K562 (cell line): Measurements from ENCODE around the gene RUSC2. TPM values are rescaled to one million over a fixed set of nuclear protein-coding genes. Genes with fewer than 3 reads are reported as not detected.

Experiments used
- E2F1 ChIP-seq: sonication (generic); formaldehyde crosslinking; IDR thresholded peaks from 2 replicates; pipeline ENCODE4 v1.8.1; 2023; ENCODE audit warnings: mild to moderate bottlenecking, missing genetic modification reagents, moderate library complexity
- E2F8 ChIP-seq: fragments of 450-650 bp; IDR thresholded peaks from 2 replicates; pipeline ENCODE4 v1.7.1; 2018; ENCODE audit warnings: mild to moderate bottlenecking, low read depth; ENCODE audit not compliant: partially characterized antibody
- HDAC6 ChIP-seq: IDR thresholded peaks from 2 replicates; pipeline ENCODE4 v1.6.1; 2012; ENCODE audit warnings: low read depth, mild to moderate bottlenecking, control low read depth, inconsistent platforms, low read length, moderate library complexity
- KHSRP ChIP-seq: fragments of 450-650 bp; IDR thresholded peaks from 2 replicates; pipeline ENCODE4 v1.6.1; 2017
- MBD2 ChIP-seq: sonication (generic); IDR thresholded peaks from 2 replicates; pipeline ENCODE4 v1.6.1; 2016; ENCODE audit warnings: low read depth, borderline replicate concordance
- MYC ChIP-seq, 2 experiments: fragments of 250-450 bp in 1 of 2; sonication (Bioruptor Pico) in 1 of 2; IDR thresholded peaks; 2 replicates each; pipeline versions ENCODE4 v1.5.1 to v1.6.1; 2012 to 2021; ENCODE audit warnings: low read depth in 2 of 2, borderline replicate concordance in 1 of 2, improper control_type of control experiment in 1 of 2, low read length in 1 of 2, mild to moderate bottlenecking in 1 of 2, moderate library complexity in 1 of 2
- PBX2 ChIP-seq, 2 experiments: IDR thresholded peaks in 1 of 2; conservative IDR thresholded peaks in 1 of 2; 2 replicates each; pipeline ENCODE4 v1.6.1; 2016; ENCODE audit warnings: low read depth in 2 of 2, mild to moderate bottlenecking in 1 of 2, missing compliant biosample characterization in 1 of 2, missing genetic modification characterization in 1 of 2, moderate library complexity in 1 of 2
- POLR2G ChIP-seq: fragments of 200-400 bp; formaldehyde crosslinking; IDR thresholded peaks from 2 replicates; pipeline ENCODE4 v1.6.1; 2017; ENCODE audit warnings: low read depth, mild to moderate bottlenecking, antibody characterized with exemption, low read length, moderate library complexity
- POU5F1 ChIP-seq: fragments of 150-350 bp; IDR thresholded peaks from 2 replicates; pipeline ENCODE4 v1.6.1; 2014; ENCODE audit warnings: borderline replicate concordance, low read length, low read depth, mild to moderate bottlenecking; ENCODE audit not compliant: partially characterized antibody
- ZBTB7A ChIP-seq: IDR thresholded peaks from 2 replicates; pipeline ENCODE4 v1.6.1; 2011; ENCODE audit warnings: low read depth, mild to moderate bottlenecking, low read length, moderate library complexity, borderline replicate concordance; ENCODE audit not compliant: control insufficient read depth
- ZNF232 ChIP-seq: sonication (generic); formaldehyde crosslinking; IDR thresholded peaks from 2 replicates; pipeline ENCODE4 v1.8.0; 2022; ENCODE audit warnings: mild to moderate bottlenecking, missing genetic modification reagents
- ZNF384 ChIP-seq: IDR thresholded peaks from 2 replicates; pipeline ENCODE4 v1.6.1; 2012; ENCODE audit warnings: low read depth, low read length, improper control_type of control experiment
- polyA plus RNA-seq, 8 experiments: library from polyadenylated mRNA; depleted of rRNA in 4 of 8; stranded (reverse) in 5 of 8; unstranded in 3 of 8; fragments of >200 nt; fragmentation: Nextera tagmentation in 2 of 8; fragmentation: Illumina TruSeq in 1 of 8; extraction: Ambion mirVana in 2 of 8; extraction: Trizol in 1 of 8; gene quantifications; 2 replicates each; pipeline versions ENCODE4 v1.2.1 to v1.2.3, GENCODE V29; 2011 to 2014; ENCODE audit warnings: inconsistent platforms in 1 of 8, missing spikeins in 1 of 8
- total RNA-seq, 7 experiments: library from RNA; depleted of rRNA in 6 of 7; stranded (reverse); fragments of >200 nt in 6 of 7; fragmentation: Illumina TruSeq in 2 of 7; extraction: Trizol in 2 of 7; gene quantifications; 2 replicates each; pipeline versions ENCODE4 v1.2.1 to v1.2.3, GENCODE V29; 2011 to 2021; ENCODE audit warnings: low replicate concordance in 1 of 7
- TF ChIP-seq, protein P1 (sequence below), 2 experiments: IDR thresholded peaks; 2 replicates each; pipeline ENCODE4 v1.6.1; 2012; ENCODE audit warnings: improper control_type of control experiment in 2 of 2, low read depth in 2 of 2, low read length in 2 of 2, borderline replicate concordance in 1 of 2
- TF ChIP-seq, protein P2 (sequence below): fragments of 450-650 bp; IDR thresholded peaks from 2 replicates; pipeline ENCODE4 v1.6.1; 2016

Gene RUSC2
- total and polyA plus RNA-seq, 9 of the 15 experiments (the other 6 are each of a cell fraction or from before 2014, with no cell fraction given): 0.08 to 12.8 (median 3.1) TPM

GRCh38 chr9:35489313-35490154 lies at the start of gene RUSC2 (continued):
- TF ChIP-seq, protein P1, sequence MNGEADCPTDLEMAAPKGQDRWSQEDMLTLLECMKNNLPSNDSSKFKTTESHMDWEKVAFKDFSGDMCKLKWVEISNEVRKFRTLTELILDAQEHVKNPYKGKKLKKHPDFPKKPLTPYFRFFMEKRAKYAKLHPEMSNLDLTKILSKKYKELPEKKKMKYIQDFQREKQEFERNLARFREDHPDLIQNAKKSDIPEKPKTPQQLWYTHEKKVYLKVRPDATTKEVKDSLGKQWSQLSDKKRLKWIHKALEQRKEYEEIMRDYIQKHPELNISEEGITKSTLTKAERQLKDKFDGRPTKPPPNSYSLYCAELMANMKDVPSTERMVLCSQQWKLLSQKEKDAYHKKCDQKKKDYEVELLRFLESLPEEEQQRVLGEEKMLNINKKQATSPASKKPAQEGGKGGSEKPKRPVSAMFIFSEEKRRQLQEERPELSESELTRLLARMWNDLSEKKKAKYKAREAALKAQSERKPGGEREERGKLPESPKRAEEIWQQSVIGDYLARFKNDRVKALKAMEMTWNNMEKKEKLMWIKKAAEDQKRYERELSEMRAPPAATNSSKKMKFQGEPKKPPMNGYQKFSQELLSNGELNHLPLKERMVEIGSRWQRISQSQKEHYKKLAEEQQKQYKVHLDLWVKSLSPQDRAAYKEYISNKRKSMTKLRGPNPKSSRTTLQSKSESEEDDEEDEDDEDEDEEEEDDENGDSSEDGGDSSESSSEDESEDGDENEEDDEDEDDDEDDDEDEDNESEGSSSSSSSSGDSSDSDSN (IDR thresholded peaks at IDR 0.05; ENCODE audit: borderline replicate concordance in 1 of 2, low read depth in 2 of 2, low read length in 2 of 2): peak; percentile 50 to 52; a peak in 2 of 4 replicates
- TF ChIP-seq HDAC6: no peak
- TF ChIP-seq ZBTB7A: peak; percentile 93
- peak; percentile 80 for TF ChIP-seq E2F8
- no peak for TF ChIP-seq PBX2 (CRISPR knock-in tag; IDR thresholded peaks at IDR 0.05; ENCODE audit: low read depth)
- no peak for TF ChIP-seq PBX2 (tag; conservative IDR thresholded peaks at IDR 0.05; ENCODE audit: low read depth)
- peak; percentile 64 for TF ChIP-seq MBD2
- TF ChIP-seq POU5F1: no peak
- TF ChIP-seq MYC (IDR thresholded peaks at IDR 0.05; ENCODE audit: low read depth, low read length): peak; percentile 14; the same call in 1 of the 2 replicates
- no peak for TF ChIP-seq MYC (CRISPR knock-in tag; IDR thresholded peaks at IDR 0.05; ENCODE audit: borderline replicate concordance, low read depth)
- TF ChIP-seq ZNF384: no peak
- peak; percentile 47; the same call in 1 of the 2 replicates for TF ChIP-seq ZNF232 (CRISPR knock-in tag)
- 0 out of 2 replicates have a peak, but pooled peaks have one; percentile 33 for TF ChIP-seq E2F1 (CRISPR knock-in tag)
- peak; percentile 92 for TF ChIP-seq POLR2G
- no peak for TF ChIP-seq KHSRP
- TF ChIP-seq, protein P2, sequence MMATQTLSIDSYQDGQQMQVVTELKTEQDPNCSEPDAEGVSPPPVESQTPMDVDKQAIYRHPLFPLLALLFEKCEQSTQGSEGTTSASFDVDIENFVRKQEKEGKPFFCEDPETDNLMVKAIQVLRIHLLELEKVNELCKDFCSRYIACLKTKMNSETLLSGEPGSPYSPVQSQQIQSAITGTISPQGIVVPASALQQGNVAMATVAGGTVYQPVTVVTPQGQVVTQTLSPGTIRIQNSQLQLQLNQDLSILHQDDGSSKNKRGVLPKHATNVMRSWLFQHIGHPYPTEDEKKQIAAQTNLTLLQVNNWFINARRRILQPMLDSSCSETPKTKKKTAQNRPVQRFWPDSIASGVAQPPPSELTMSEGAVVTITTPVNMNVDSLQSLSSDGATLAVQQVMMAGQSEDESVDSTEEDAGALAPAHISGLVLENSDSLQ: no peak
